Left hindlimb (tissue), 1 donor: ENCODE data around the gene COMMD1.
"Not testable (repeated sequence)": the region's sequence is repeated elsewhere in the genome, so short reads cannot be mapped to it uniquely, and the experiment has no call there.

Experiments used
- DNase-seq: peaks from one replicate; pipeline ENCODE4 v3.0.0-alpha.2; 2018

Gene COMMD1

DNA sequence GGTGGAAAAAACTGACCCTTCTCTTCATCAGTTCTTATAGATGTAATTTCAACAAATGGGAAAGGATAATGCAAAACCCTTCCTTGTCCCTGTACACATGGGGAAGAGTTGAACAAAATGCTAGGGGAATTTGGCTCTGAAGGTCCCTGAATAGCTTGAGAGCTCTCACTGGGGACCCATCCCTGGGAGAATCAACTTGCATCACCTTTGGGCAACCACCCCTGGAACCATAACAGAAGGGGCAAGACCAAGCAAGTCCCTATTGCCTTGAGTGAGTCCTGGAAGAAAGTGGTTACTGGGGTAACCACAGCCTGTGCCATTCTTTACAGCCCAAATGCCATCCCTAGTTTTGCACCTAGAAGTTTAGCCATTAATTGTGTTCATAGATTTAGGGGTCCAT is 238.2 kb downstream of the COMMD1 start:
- DNase-seq: no peak

GRCh38 chr2:62144689-62145477 is 239.4 kb downstream of the COMMD1 start:
- DNase-seq: no peak

DNA sequence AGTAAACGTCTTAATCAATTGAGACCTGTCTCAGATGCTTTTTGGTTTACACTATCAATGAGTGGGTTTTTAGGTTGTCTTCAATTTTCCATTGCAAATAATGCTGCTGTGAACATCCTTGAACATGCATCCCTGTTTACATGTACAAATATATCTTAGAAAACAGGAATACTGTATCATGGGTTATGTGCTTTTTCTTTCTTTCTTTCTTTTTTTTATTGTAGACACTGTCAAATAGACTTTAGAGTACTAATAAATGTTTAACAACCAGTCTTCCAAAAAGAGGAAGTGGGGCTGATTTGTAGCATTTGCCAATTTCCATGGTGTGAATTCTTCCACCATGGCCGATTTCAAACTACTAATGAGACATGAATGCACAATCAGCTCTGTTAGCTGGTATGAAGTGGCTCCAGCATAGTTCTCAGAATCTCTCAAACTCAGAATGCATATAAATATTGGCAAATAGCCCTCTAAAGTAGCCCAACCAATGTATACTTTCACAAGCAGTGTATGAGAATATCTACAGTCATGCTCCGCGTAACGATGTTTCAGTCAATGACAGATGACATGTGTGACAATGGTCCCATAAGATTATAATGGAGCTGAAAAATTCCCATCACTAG is 240.1 kb downstream of the COMMD1 start:
- DNase-seq: no peak

- not testable (repeated sequence) for DNase-seq
Observed at GRCh38 chr2:62146790-62147189, 241.3 kb downstream of the COMMD1 start.

DNA sequence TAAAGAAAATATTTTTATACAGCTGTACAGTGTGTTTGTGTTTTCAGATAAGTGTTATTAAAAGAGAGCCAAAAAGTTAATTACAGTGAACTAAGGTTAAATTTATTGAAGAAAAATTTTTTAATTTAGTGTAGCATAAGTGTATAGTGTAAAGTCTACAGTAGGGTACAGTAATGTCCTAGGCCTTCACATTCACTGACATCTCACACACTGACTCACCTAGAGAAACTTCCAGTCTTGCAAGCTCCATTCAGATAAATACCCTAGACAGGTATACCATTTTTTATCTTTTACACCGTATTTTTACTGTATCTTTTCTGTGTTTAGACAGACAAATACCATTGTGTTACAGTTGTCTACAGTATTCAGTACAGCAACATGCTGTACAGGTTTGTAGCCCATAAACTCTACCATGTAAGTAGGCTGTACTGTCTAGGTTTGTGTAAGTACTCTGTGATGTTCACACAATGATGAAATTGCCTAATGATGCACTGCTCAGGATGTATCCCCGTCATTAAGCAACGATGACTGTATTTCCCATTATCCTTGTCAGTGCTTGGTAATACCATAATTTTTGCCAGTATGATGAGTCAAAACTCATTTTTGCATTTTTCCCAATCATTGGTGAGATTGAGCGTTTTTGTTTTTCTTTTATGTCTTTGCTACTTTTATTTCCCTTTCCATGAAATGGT is 242.3 kb downstream of the COMMD1 start:
- no peak for DNase-seq

- DNase-seq: no peak
Observed at GRCh38 chr2:62149708-62150107, 244.2 kb downstream of the COMMD1 start.

- no peak for DNase-seq
Observed at GRCh38 chr2:62150597-62151305, 245.3 kb downstream of the COMMD1 start.

- DNase-seq: no peak
Observed at GRCh38 chr2:62151306-62151638, 245.8 kb downstream of the COMMD1 start.

GRCh38 chr2:62152000-62152399 is 246.5 kb downstream of the COMMD1 start:
- DNase-seq: no peak

DNA sequence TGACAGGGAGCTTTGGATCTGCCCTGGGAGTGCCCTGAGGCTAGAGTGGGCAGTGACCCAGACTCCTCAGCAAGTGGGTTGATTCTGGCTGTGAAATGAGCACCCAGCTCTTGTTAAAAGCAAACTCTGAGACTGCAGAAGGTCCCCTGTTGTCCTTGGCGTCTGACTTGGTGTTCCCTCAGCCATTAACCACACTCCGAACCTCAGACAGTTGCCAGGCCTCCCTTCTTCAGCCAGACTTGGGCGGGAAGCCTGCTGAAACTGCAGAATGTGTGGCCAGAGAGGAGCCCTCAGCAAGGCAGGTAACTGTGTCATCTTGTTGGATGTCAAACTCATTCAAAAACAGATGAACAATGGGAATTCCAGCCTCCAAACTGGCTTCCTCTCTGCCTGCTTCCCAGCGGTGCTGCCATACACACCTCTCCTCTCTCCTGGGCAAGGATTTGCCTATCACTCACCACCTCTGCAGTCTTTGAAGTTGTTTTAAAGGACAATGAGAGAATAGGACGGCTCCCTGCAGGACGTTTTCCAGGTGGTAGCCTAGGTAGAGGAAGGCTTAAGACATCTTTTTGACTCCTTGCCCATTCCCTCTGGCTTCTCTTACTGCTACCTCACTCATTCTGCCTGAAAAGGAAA is 251.5 kb downstream of the COMMD1 start:
- DNase-seq: no peak

GRCh38 chr2:62158444-62159121 is 253.1 kb downstream of the COMMD1 start:
- no peak for DNase-seq

- DNase-seq: not testable (repeated sequence)
Observed at GRCh38 chr2:62160691-62161090, 255.2 kb downstream of the COMMD1 start.

- no peak for DNase-seq
Observed at GRCh38 chr2:62163106-62163831, 257.8 kb downstream of the COMMD1 start.

GRCh38 chr2:62163834-62164233 is 258.4 kb downstream of the COMMD1 start:
- no peak for DNase-seq

DNA sequence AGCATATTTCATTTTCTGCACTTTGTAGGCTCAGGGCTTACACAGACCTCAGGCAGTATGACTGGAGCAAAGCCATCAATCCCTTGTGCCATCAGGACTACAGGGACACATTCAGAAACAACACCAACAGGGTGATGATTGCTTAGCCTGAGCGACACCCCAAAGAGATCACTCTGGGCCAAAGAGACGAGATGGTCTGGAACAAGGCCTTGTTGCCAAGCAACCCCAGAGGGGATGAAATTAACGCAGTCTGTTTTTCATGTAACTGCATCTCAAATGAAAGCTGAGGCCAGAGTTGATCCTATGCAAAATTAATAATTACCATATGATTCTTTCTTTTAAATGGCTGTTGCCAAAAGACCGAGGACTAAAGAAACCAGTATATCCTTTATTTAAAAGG is 270.3 kb downstream of the COMMD1 start:
- DNase-seq: no peak

DNA sequence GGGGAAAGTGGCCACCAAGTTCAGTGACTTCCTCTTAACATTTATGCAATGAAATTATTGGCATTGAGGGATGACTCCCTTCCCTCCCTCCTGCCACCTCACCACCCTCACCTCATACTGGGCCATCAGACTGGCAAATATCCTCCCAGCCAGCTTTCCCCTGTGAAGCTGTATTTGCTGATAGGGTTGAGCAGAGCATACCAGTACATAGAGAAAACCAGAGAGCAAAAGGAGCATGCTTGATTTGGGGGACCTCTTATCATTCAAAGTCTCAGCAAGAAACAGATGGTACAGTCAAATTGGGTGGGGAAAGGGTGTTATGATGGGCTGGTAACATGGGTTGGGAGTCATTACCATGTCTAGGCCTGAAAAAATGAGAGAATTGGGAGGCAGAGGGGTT is 271.3 kb downstream of the COMMD1 start:
- DNase-seq: no peak

DNA sequence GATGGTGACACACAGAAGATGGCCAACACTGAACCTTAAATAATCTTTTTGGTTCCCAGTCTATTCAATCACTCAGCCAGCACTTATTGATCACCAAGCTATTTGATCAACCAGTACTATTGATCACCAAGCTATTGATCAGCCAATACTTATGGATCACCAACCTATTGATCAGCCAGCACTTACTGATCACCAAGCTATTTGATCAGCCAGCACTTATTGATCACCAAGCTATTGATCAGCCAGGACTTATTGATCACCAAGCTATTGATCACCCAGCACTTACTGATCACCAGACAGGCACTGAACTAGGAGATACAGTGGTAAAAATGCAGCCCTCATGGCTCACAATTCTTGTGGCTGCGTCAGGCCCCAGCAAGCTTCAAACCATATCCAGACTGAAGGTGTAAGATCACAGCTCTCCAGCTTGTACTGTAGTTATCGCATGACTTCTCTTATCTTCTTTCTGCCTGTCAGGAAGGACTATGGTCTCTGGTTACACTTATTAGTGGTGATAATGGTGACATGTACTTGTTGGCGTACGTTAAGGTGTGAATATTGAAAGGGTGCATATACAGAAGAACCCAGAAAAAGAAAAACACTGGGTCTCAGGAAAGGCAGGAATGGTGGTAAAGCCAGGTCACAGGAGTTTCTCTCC is 272.0 kb downstream of the COMMD1 start:
- no peak for DNase-seq

DNA sequence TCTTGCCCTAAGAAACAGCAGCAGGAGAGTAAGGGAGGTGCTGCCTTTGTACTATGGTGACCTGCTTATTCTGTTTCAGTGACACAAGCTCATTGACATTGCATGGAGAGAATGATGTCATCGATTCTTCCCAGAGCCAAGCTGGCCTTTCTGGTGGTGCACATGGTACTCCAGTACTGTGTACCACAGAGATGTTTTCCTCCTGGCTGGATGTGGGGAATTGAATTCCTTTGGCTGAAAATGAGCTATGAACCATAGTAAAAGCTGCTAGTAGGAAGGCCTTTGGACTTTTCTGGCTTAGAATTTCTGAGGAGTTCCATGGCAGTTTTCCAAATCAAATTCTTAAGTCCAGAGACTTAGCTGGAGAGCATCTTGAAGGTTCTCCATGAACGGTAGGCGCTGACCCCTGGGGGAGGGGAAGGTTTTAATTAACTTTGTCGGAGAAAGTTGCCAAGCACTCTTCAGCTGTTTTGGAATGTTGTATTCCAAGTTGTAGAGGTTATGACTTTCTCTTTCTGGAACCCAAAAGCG is 273.3 kb downstream of the COMMD1 start:
- peak; percentile 55 for DNase-seq

GRCh38 chr2:62180975-62181374 is 275.5 kb downstream of the COMMD1 start:
- no peak for DNase-seq

GRCh38 chr2:62181843-62182242 is 276.4 kb downstream of the COMMD1 start:
- DNase-seq: no peak
